ENCODE measurements around the gene XRCC1. TPM values are rescaled to one million over a fixed set of nuclear protein-coding genes. Genes with fewer than 3 reads are reported as not detected.

The XRCC1 gene
- total and polyA plus RNA-seq, 8 donors, result 25.2 to 70.0 (median 56.9) TPM

GRCh38 chr19:43616954-43617353, 41.6 kb upstream of the XRCC1 start:
- intact Hi-C loops (cut with DNase I), result no loop called here

GRCh38 chr19:43616306-43616705, 41.0 kb upstream of the XRCC1 start:
- no peak for TF ChIP-seq CTCF (IDR thresholded peaks at IDR 0.05)
- Histone ChIP-seq H3K4me3 (no peak overlapping the region), H3K36me3 (peaks cover 0 to 28% of the 10 kb centered on the region in 2 donors), H3K27me3 (no peaks in the 10 kb centered on the region), H3K4me1 (peaks cover 6 to 14% of the 10 kb centered on the region in 2 donors), H3K27ac (no peak overlapping the region), H3K9me3 (no peaks in the 10 kb centered on the region)
- DNase-seq (no peak), ATAC-seq (no peak)
- intact Hi-C loops (cut with DNase I), result no loop called here

More at GRCh38 chr19:43616954-43617353, 41.6 kb upstream of the XRCC1 start:
- Histone ChIP-seq H3K27me3 (no peaks in the 10 kb centered on the region), H3K4me3 (no peak overlapping the region), H3K36me3 (peaks cover 0 to 21% of the 10 kb centered on the region in 2 donors), H3K4me1 (peaks cover 6 to 14% of the 10 kb centered on the region in 2 donors), H3K27ac (no peak overlapping the region), H3K9me3 (no peaks in the 10 kb centered on the region)
- DNase-seq (no peak), ATAC-seq (no peak)
- TF ChIP-seq CTCF (IDR thresholded peaks at IDR 0.05), result no peak

GRCh38 chr19:43612374-43612773, 37.0 kb upstream of the XRCC1 start:
- H3K9me3 ChIP-seq, result no peaks in the 10 kb centered on the region
- intact Hi-C loops (cut with DNase I), result no loop called here
- ATAC-seq (no peak), DNase-seq (no peak)
- H3K4me3 ChIP-seq, result no peak overlapping the region
- TF ChIP-seq CTCF (IDR thresholded peaks at IDR 0.05), result no peak
- no peak overlapping the region for H3K27ac ChIP-seq
- peaks cover 0 to 36% of the 10 kb centered on the region in 2 donors for H3K36me3 ChIP-seq
- no peaks in the 10 kb centered on the region for H3K4me1 ChIP-seq
- H3K27me3 ChIP-seq, result no peaks in the 10 kb centered on the region

GRCh38 chr19:43611788-43612187, 36.5 kb upstream of the XRCC1 start, which contains the start of gene SRRM5:
SRRM5 (plus strand) TSS chr19:43612088; CDS start chr19:43612122, 34 bp downstream.
- TF ChIP-seq CTCF (IDR thresholded peaks at IDR 0.05), result no peak
- Histone ChIP-seq H3K4me1 (no peaks in the 10 kb centered on the region), H3K9me3 (no peaks in the 10 kb centered on the region), H3K27me3 (no peaks in the 10 kb centered on the region), H3K27ac (no peak within 1 kb of the TSS), H3K36me3 (peaks cover 0 to 36% of the 10 kb centered on the region in 2 donors), H3K4me3 (no peak within 1 kb of the TSS)
- no peak for ATAC-seq
- DNase-seq, result no peak
- intact Hi-C loops (cut with DNase I), result no loop called here

- ATAC-seq (no peak), DNase-seq (no peak)
- no peaks in the 10 kb centered on the region for H3K9me3 ChIP-seq
- intact Hi-C loops (cut with DNase I), result no loop called here
- H3K4me1 ChIP-seq, result no peaks in the 10 kb centered on the region
- no peak overlapping the region for H3K27ac ChIP-seq
- peaks cover 0 to 36% of the 10 kb centered on the region in 2 donors for H3K36me3 ChIP-seq
- no peak overlapping the region for H3K4me3 ChIP-seq
- TF ChIP-seq CTCF (IDR thresholded peaks at IDR 0.05), result no peak
- no peaks in the 10 kb centered on the region for H3K27me3 ChIP-seq
These were observed 35.2 kb upstream of the XRCC1 start for GRCh38 chr19:43610493-43610892.

All from left lung (tissue), 10 donors.